Endothelial cell (in vitro differentiated cells): Measurements from ENCODE around the gene PIWIL4. TPM values are rescaled to one million over a fixed set of nuclear protein-coding genes. Genes with fewer than 3 reads are reported as not detected.

ENCODE experiments used
- DNase-seq: peaks from one replicate; pipeline ENCODE4 v3.0.0; 2021; ENCODE audit warnings: low spot score
- H3K27ac Mint-ChIP-seq: one replicate; pipeline ENCODE4 v1.8.0; 2021; ENCODE audit warnings: mixed read lengths, inconsistent platforms; ENCODE audit not compliant: unreplicated experiment
- H3K27me3 Mint-ChIP-seq: one replicate; pipeline ENCODE4 v1.8.0; 2021; ENCODE audit warnings: mild to moderate bottlenecking, moderate library complexity, mixed read lengths, inconsistent platforms; ENCODE audit not compliant: unreplicated experiment
- H3K36me3 Mint-ChIP-seq: one replicate; pipeline ENCODE4 v1.8.0; 2021; ENCODE audit warnings: mild to moderate bottlenecking, low read depth, mixed read lengths, inconsistent platforms; ENCODE audit not compliant: unreplicated experiment
- H3K4me1 Mint-ChIP-seq: one replicate; pipeline ENCODE4 v1.8.0; 2021; ENCODE audit warnings: mild to moderate bottlenecking, mixed read lengths, inconsistent platforms; ENCODE audit not compliant: unreplicated experiment
- H3K4me3 Mint-ChIP-seq: one replicate; pipeline ENCODE4 v1.8.0; 2021; ENCODE audit warnings: mild to moderate bottlenecking, mixed read lengths, inconsistent platforms; ENCODE audit not compliant: unreplicated experiment
- H3K9me3 Mint-ChIP-seq: one replicate; pipeline ENCODE4 v1.8.0; 2021; ENCODE audit warnings: mixed read lengths, inconsistent platforms; ENCODE audit not compliant: unreplicated experiment
- CTCF ChIP-seq: fragments of 200-600 bp; sonication (generic); IDR thresholded peaks from one replicate; pipeline ENCODE4 v1.5.0; 2021; ENCODE audit warnings: antibody characterized with exemption; ENCODE audit not compliant: unreplicated experiment
- total RNA-seq: library from RNA; stranded (reverse); fragmentation: NEBNext Ultra II Directional; extraction: Animal tissue kit (Norgen Biotek cat#: 25700); gene quantifications from one replicate; pipeline ENCODE4 v1.2.1, GENCODE V29; 2021; ENCODE audit not compliant: unreplicated experiment

PIWIL4 gene
- total RNA-seq, 1 donor from 2014 or later, result 0.54 TPM

DNA sequence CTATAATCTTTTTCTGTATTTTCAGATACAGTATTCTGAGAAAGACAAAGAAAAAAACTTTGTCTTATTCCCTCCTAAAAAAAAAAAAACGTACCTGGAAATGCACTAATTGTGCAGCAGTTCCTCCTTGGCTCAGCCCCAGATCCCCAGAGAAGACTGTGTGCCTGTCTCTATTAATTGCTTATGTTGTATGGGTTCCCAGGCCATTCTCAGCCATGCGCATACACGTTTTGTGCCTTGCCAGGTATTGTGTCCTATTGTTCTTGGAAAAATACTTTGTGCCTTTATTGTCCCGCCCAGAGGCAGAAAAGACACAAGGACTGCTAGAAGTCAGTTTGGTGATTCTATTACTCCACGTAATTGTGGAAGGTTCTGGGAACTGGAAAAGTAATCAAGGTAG is 91.2 kb downstream of the PIWIL4 start:
- Mint-ChIP-seq H3K27ac (no peak overlapping the region), H3K9me3 (no peaks in the 10 kb centered on the region), H3K4me1 (peaks cover 28% of the 10 kb centered on the region), H3K27me3 (no peaks in the 10 kb centered on the region), H3K4me3 (no peak overlapping the region), H3K36me3 (peaks cover 3% of the 10 kb centered on the region)
- no peak for TF ChIP-seq CTCF
- no peak for DNase-seq

GRCh38 chr11:94658888-94659287 is 91.7 kb downstream of the PIWIL4 start:
- H3K4me1 Mint-ChIP-seq, result peaks cover 28% of the 10 kb centered on the region
- no peaks in the 10 kb centered on the region for H3K9me3 Mint-ChIP-seq

GRCh38 chr11:94661444-94661843 is 94.3 kb downstream of the PIWIL4 start:
- H3K27ac Mint-ChIP-seq, result no peak overlapping the region
- peaks cover 31% of the 10 kb centered on the region for H3K4me1 Mint-ChIP-seq
- no peak overlapping the region for H3K4me3 Mint-ChIP-seq
- TF ChIP-seq CTCF, result no peak
- H3K9me3 Mint-ChIP-seq, result no peaks in the 10 kb centered on the region
- no peak for DNase-seq
- H3K27me3 Mint-ChIP-seq, result no peaks in the 10 kb centered on the region
- H3K36me3 Mint-ChIP-seq, result peaks cover 4% of the 10 kb centered on the region

More at GRCh38 chr11:94658888-94659287, 91.7 kb downstream of the PIWIL4 start:
- Mint-ChIP-seq H3K27ac (no peak overlapping the region), H3K36me3 (peaks cover 3% of the 10 kb centered on the region), H3K27me3 (no peaks in the 10 kb centered on the region), H3K4me3 (no peak overlapping the region)
- no peak for TF ChIP-seq CTCF
- no peak for DNase-seq

DNA sequence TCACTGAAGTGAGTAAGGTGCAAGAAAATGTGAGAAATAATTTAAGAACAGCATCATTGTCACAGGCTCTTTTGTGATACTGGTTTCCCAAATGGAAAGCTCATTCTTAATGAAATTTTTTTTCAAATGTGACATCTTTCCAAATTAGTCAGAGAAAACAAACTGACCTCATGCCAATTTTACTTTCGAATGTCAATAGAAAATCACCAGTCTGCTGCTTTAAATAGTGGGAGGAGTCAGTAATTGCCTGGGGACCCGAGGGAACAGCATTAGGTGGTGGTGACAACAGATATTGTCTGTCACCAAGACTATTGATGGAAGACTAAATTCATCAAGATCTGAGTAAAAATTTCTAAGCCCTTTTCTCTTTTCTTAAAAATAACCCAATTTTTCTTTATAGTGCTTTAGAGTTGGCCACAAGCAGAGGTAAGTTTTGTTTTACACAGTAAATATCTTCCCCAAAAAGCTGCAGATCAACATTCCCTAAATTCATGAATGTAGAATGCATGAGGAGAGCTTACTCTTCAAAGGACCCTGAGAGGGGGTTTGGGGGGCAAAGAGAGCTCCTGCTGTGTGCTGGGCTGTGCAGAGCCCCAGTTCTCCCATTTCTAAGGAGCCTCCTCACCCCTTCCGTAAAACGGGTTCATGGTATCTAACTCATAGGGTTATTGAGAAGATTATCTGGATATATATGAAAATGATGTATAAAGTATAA is 95.1 kb downstream of the PIWIL4 start:
- no peak for DNase-seq
- H3K9me3 Mint-ChIP-seq, result no peaks in the 10 kb centered on the region
- peaks cover 32% of the 10 kb centered on the region for H3K4me1 Mint-ChIP-seq
- H3K36me3 Mint-ChIP-seq, result peaks cover 8% of the 10 kb centered on the region
- no peak overlapping the region for H3K27ac Mint-ChIP-seq
- H3K27me3 Mint-ChIP-seq, result no peaks in the 10 kb centered on the region
- no peak for TF ChIP-seq CTCF
- no peak overlapping the region for H3K4me3 Mint-ChIP-seq

DNA sequence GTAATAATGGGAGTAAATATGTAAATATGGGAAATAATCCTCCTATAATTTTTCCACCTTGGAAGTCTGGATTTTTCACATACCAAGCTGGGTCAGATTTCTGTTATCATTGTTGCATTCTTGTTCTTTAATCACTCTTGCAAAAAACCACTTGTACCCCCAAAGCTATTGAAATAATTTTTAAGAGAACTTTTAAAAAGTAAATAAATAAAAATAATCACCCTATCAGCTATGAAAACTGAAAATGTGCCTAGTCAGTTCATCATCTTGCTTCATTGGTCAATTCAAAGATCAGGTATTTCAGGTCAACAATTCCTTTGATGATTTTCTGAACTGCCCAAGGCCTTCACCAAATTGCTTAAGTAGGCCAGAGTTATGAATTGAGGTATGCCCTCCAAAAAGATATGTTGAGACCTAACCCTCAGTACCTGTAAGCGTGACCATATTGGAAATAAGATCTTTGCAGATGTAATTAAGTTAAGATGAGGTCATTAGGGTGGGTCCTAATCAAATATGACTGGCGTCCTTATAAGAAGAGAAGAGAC is 95.8 kb downstream of the PIWIL4 start:
- Mint-ChIP-seq H3K36me3 (peaks cover 8% of the 10 kb centered on the region), H3K9me3 (no peaks in the 10 kb centered on the region), H3K4me3 (no peak overlapping the region), H3K27ac (no peak overlapping the region), H3K4me1 (peaks cover 30% of the 10 kb centered on the region), H3K27me3 (no peaks in the 10 kb centered on the region)
- TF ChIP-seq CTCF, result no peak
- DNase-seq, result no peak
